Cardiac fibroblast (primary cell): ENCODE measurements around the gene IGFBP6.
"Not testable (repeated sequence)": the region's sequence is repeated elsewhere in the genome, so short reads cannot be mapped to it uniquely, and the experiment has no call there.

Experiments used
- DNase-seq, 2 donors: peaks; one replicate each; pipeline versions ENCODE4 v3.0.0 to v3.0.0-alpha.2; 2010; ENCODE audit warnings: low read depth in 2 of 2
- H3K4me3 ChIP-seq, 2 donors: replicated peaks in 1 of 2; 1 replicate in 1 of 2; 2 replicates in 1 of 2; pipeline ENCODE4 v1.5.1; 2011; ENCODE audit warnings: low read depth in 2 of 2, low read length in 2 of 2, mild to moderate bottlenecking in 2 of 2, moderate library complexity in 1 of 2
- TF ChIP-seq, protein P1 (sequence below): IDR thresholded peaks from one replicate; pipeline ENCODE4 v1.5.1; 2011; ENCODE audit warnings: low read depth, mild to moderate bottlenecking, low read length, inconsistent platforms

IGFBP6 gene

DNA sequence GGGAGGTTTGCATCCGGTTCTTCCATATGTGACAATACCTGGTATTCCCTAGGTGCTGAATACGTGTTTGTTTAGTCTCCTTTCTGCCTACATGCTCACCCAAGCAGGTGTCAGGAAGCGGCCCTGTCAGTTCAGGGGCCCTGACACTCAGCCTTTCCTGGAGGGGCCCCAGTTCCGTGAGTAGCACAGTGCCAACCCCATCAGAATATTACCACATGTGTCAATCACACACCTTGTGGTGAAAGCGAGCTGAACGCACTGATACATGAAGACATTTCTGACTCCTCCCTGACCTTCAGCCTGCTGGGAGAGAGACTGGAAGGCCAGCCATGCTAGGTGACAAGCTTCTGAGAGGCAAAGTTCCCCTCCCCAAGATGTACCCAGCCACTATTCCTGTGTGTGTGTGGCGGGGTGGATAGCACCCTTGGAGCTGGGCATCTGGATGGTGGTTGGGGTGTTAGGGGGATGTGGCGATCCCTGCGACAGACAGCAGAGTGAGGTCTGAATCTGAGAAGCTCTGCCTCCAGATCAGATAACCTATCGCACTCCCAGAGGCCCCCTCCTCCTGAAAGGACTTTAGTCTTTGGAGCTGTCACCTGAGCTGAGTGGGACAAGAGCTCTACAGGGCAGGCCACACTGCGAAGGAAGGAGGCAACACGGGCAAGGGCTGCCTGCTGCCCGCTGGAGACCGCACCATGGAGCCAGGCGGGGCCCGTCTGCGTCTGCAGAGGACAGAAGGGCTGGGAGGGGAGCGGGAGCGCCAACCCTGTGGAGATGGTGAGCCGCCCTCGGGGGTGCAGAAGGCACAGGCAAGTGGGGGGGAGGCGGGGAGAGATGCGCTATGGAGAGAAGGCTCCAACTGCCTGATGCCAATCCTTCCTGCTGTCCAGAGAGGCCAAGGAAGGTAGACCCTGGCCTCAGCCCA is 5.7 kb downstream of the IGFBP6 start, which contains the start of gene SOAT2:
SOAT2 (plus strand) TSS at position 604 of the 925 bp plus-strand sequence; CDS start at position 696, 92 bp downstream.
- DNase-seq, result no peak
- H3K4me3 ChIP-seq, result no peak within 1 kb of the TSS
- TF ChIP-seq, protein P1, sequence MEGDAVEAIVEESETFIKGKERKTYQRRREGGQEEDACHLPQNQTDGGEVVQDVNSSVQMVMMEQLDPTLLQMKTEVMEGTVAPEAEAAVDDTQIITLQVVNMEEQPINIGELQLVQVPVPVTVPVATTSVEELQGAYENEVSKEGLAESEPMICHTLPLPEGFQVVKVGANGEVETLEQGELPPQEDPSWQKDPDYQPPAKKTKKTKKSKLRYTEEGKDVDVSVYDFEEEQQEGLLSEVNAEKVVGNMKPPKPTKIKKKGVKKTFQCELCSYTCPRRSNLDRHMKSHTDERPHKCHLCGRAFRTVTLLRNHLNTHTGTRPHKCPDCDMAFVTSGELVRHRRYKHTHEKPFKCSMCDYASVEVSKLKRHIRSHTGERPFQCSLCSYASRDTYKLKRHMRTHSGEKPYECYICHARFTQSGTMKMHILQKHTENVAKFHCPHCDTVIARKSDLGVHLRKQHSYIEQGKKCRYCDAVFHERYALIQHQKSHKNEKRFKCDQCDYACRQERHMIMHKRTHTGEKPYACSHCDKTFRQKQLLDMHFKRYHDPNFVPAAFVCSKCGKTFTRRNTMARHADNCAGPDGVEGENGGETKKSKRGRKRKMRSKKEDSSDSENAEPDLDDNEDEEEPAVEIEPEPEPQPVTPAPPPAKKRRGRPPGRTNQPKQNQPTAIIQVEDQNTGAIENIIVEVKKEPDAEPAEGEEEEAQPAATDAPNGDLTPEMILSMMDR, result no peak

DNA sequence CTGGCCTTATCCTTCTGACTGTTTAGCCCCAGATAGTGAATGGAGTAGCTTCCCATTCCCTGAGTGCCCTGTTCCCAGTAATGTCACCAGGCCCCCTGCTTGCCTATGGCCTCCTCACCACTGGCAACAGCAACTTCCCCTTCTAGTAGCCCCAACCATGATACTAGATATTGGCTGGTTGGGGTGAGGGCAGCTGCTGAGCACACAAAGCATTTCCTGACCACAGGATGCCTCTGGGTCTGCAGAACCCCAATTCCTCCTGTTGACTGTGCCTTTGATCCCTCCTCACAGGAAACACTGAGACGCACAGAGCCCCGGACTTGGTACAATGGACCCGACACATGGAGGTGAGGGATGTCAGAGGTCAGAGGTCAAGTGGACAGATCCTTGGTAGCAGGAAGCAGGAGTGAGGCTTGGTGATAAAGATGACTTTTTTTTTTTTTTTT is 6.4 kb downstream of the IGFBP6 start:
- TF ChIP-seq, protein P1, result no peak
- DNase-seq, result peak in 1 of 2 donors; percentile 14
- H3K4me3 ChIP-seq, result no peak overlapping the region

DNA sequence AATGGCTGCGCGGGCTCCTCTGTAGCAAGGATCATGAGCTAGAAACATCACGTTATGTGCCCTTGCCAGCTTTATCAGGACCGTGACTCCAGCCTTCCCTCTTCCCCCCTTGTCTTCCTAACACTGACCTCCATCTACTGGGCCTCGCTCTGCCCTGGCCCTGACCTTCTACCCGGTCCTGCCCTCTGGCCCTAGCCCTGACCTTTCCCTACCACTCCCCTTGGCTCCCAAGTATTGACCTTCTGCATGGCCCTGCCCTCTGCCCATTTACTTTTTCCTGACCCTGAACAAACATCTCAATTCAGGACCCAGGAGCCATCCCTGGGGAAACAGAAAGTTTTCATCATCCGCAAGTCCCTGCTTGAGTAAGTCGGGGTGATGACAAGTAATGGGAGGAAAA is 7.8 kb downstream of the IGFBP6 start:
- DNase-seq, result no peak
- TF ChIP-seq, protein P1, result no peak

DNA sequence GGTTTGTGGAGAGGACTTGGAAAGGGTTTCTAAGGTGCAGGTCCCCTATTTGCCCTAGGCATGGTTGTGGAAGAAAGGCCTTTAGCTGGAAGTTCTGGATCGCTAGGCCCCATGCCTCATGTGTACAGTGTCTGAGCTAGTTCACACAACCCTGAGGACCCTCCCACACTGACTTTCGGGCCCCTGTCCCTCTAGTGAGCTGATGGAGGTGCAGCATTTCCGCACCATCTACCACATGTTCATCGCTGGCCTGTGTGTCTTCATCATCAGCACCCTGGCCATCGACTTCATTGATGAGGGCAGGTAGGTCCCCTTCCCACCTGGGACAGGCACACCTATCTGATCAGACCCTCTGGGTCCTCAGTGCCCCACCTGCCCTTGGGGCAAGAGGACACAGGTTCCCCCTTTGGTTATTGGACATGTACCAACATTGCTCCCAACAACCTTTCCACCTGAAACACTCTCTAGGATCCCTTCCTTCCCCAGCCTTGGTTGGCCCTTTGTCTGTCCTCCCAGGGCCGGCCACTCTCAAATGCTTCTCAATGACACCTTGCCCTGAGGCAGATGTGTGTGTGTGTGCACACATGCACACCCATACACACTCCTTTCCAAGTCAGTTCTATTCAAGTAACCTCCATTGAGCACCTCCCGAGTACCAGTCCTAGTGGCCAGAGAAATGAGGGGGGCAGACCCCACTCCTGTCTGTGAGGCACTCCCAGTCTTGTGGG is 8.4 kb downstream of the IGFBP6 start:
- DNase-seq, result no peak
- H3K4me3 ChIP-seq, result no peak overlapping the region
- TF ChIP-seq, protein P1, result no peak

More for the DNA sequence above, 7.8 kb downstream of the IGFBP6 start:
- H3K4me3 ChIP-seq, result no peak overlapping the region

DNA sequence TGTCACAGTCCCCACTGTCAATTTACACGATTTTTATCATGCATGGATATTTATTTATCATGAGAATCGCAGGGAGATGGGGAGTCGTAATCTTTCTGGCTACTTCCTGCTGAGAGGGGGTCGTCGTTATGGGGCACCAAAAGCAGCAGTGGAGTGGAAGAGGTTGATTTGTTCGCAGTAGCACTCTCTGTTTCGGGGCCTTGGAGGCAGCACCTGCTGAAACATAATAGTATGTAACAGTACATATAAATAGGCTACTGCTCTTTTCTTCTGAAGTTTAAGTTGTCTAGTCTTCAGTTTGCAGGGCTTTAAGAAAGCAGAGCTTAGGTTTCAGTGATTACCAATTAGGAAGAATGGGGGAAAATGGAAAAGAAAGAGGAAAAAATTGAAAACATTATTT is 9.7 kb downstream of the IGFBP6 start:
- TF ChIP-seq, protein P1, result no peak
- no peak overlapping the region for H3K4me3 ChIP-seq

DNA sequence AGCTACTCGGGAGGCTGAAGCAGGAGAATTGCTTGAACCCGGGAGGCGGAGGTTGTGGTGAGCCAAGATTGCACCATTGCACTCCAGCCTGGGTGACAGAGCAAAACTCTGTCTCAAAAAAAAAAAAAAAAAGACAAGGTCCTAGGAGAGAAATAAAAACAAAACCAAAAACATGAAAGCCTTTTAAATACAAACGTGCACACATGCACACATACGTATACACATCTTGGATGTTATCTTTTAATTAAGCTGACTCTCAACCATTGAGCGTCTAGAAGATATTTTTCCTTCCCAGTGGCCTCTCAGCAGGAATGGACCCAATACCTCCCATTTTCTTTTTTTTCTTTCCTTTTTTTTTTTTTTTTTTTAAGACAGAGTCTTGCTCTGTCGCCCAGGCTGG is 15.0 kb downstream of the IGFBP6 start:
- not testable (repeated sequence) for DNase-seq

More for the DNA sequence above, 9.7 kb downstream of the IGFBP6 start:
- no peak for DNase-seq

More for the DNA sequence above, 15.0 kb downstream of the IGFBP6 start:
- not testable (repeated sequence) for H3K4me3 ChIP-seq
